ENCODE results near the gene SLCO4C1.

DNA sequence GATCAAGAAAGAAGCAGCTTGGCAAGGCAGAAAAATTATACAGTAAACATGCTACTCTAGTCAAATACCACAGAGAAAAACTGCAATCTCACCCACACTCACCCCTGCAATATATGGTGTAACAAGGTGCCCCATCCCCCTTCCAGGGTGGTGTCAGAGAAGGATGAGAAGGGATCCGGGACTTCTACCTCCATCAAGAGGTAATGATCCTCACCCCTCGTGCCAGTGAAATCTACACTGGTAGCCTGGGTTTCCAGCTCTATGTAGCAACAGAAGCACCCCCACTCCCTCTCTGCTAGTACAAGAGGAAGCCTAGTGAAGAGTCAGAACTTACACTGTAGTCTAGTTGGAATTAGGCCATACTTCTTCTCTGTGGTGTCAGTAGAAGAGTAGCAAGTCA lies 18.9 kb downstream of the SLCO4C1 start:
- no peak for TF ChIP-seq POLR2A (IDR thresholded peaks at IDR 0.05)
- TF ChIP-seq, protein P1, sequence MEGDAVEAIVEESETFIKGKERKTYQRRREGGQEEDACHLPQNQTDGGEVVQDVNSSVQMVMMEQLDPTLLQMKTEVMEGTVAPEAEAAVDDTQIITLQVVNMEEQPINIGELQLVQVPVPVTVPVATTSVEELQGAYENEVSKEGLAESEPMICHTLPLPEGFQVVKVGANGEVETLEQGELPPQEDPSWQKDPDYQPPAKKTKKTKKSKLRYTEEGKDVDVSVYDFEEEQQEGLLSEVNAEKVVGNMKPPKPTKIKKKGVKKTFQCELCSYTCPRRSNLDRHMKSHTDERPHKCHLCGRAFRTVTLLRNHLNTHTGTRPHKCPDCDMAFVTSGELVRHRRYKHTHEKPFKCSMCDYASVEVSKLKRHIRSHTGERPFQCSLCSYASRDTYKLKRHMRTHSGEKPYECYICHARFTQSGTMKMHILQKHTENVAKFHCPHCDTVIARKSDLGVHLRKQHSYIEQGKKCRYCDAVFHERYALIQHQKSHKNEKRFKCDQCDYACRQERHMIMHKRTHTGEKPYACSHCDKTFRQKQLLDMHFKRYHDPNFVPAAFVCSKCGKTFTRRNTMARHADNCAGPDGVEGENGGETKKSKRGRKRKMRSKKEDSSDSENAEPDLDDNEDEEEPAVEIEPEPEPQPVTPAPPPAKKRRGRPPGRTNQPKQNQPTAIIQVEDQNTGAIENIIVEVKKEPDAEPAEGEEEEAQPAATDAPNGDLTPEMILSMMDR (IDR thresholded peaks at IDR 0.05), result no peak
